Mammary epithelial cell (primary cell): ENCODE measurements around the gene ZNF280A.

ENCODE experiments used
- CTCF ChIP-seq, 2 donors: IDR thresholded peaks in 1 of 2; conservative IDR thresholded peaks in 1 of 2; 2 replicates each; pipeline ENCODE4 v1.5.1; 2011 to 2012; ENCODE audit warnings: inconsistent platforms in 2 of 2, low read length in 2 of 2, mild to moderate bottlenecking in 2 of 2, control low read depth in 1 of 2, low read depth in 1 of 2; ENCODE audit not compliant: insufficient read depth in 1 of 2; ENCODE audit errors: extremely low read depth in 1 of 2
- EZH2 ChIP-seq: IDR thresholded peaks from 2 replicates; pipeline ENCODE4 v1.6.1; 2012; ENCODE audit warnings: low read length, inconsistent platforms, borderline replicate concordance

GRCh38 chr22:22474733-22475132 is 45.3 kb downstream of the ZNF280A start:
- no peak for TF ChIP-seq EZH2
- TF ChIP-seq CTCF (conservative IDR thresholded peaks at IDR 0.05 in 1 of 2, IDR thresholded peaks at IDR 0.05 in 1 of 2; ENCODE audit: extremely low read depth in 1 of 2, insufficient read depth in 1 of 2, low read depth in 1 of 2, low read length in 2 of 2): no peak
